Ovary (tissue), 3 donors: ENCODE results near the gene ACSF3.

ENCODE experiments used
- POLR2A ChIP-seq: fragments of 450-650 bp; IDR thresholded peaks from one replicate; pipeline ENCODE4 v1.6.1; 2017; ENCODE audit warnings: antibody characterized with exemption, mild to moderate bottlenecking, moderate library complexity
- TF ChIP-seq, protein P1 (sequence below), 3 donors: fragments of 450-650 bp in 2 of 3; fragments of 200-600 bp in 1 of 3; IDR thresholded peaks; one replicate each; pipeline versions ENCODE4 v1.5.1 to v1.8.0; 2016 to 2022; ENCODE audit warnings: antibody characterized with exemption in 3 of 3, mild to moderate bottlenecking in 1 of 3
- donor health status: DM: no; HTN: no; CAD: no.

DNA sequence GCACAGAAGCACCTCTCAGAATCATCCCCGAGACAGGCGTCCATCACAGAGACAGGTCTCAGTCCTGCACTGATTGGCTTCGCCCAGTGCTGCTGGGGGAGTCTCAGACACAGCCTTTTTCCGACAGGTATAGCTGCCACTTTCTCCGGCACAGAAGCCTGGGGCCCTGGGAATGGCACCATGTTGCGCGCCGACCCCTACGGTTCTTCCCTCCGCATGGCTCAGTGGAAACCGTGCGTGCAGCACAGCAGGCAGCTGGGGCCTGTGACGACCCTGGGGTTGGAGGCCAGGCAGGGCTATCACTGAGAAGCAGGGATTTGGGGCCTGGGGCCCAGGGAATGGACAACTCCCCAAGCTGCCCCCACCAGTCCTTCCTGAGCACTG is 48.2 kb downstream of the ACSF3 start:
- TF ChIP-seq, protein P1, sequence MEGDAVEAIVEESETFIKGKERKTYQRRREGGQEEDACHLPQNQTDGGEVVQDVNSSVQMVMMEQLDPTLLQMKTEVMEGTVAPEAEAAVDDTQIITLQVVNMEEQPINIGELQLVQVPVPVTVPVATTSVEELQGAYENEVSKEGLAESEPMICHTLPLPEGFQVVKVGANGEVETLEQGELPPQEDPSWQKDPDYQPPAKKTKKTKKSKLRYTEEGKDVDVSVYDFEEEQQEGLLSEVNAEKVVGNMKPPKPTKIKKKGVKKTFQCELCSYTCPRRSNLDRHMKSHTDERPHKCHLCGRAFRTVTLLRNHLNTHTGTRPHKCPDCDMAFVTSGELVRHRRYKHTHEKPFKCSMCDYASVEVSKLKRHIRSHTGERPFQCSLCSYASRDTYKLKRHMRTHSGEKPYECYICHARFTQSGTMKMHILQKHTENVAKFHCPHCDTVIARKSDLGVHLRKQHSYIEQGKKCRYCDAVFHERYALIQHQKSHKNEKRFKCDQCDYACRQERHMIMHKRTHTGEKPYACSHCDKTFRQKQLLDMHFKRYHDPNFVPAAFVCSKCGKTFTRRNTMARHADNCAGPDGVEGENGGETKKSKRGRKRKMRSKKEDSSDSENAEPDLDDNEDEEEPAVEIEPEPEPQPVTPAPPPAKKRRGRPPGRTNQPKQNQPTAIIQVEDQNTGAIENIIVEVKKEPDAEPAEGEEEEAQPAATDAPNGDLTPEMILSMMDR (IDR thresholded peaks at IDR 0.05), result no peak
- TF ChIP-seq POLR2A, result no peak
